SK-N-SH treated with all-trans-retinoic acid at 6 μM for 48 hours (cell line): ENCODE measurements around the gene CFDP1.

Experiments used
- ARNTL ChIP-seq: fragments of 450-650 bp; formaldehyde crosslinking; IDR thresholded peaks from 2 replicates; pipeline ENCODE4 v1.5.0; 2020; ENCODE audit warnings: low read depth, mild to moderate bottlenecking, moderate library complexity, borderline replicate concordance
- CSDC2 ChIP-seq: fragments of 250-450 bp; sonication (Bioruptor Pico); IDR thresholded peaks from 2 replicates; pipeline ENCODE4 v1.5.0; 2020; ENCODE audit warnings: mild to moderate bottlenecking, moderate library complexity
- ESRRG ChIP-seq: fragments of 250-450 bp; sonication (Bioruptor Pico); IDR thresholded peaks from 2 replicates; pipeline ENCODE4 v1.6.1; 2021; ENCODE audit warnings: mild to moderate bottlenecking
- ISL1 ChIP-seq: fragments of 250-450 bp; sonication (Bioruptor Pico); IDR thresholded peaks from 2 replicates; pipeline ENCODE4 v2.1.2; 2022; ENCODE audit warnings: mild to moderate bottlenecking, moderate library complexity
- PPARA ChIP-seq: fragments of 250-450 bp; sonication (Bioruptor Pico); IDR thresholded peaks from 2 replicates; pipeline ENCODE4 v1.5.0; 2020; ENCODE audit warnings: mild to moderate bottlenecking, borderline replicate concordance
- RARB ChIP-seq: fragments of 250-450 bp; sonication (Bioruptor Pico); IDR thresholded peaks from 2 replicates; pipeline ENCODE4 v1.8.0; 2021; ENCODE audit warnings: mild to moderate bottlenecking, moderate library complexity
- TCF4 ChIP-seq: fragments of 250-450 bp; sonication (Bioruptor Pico); IDR thresholded peaks from 2 replicates; pipeline ENCODE4 v1.8.0; 2021; ENCODE audit warnings: mild to moderate bottlenecking, moderate library complexity, borderline replicate concordance
- ZFP3 ChIP-seq: fragments of 250-450 bp; sonication (Bioruptor Pico); IDR thresholded peaks from 2 replicates; pipeline ENCODE4 v1.5.0; 2020; ENCODE audit warnings: mild to moderate bottlenecking, moderate library complexity
- ZFP30 ChIP-seq: fragments of 450-650 bp; formaldehyde crosslinking; IDR thresholded peaks from 2 replicates; pipeline ENCODE4 v1.5.0; 2022; ENCODE audit warnings: mild to moderate bottlenecking, moderate library complexity
- ZNF565 ChIP-seq: fragments of 450-650 bp; formaldehyde crosslinking; conservative IDR thresholded peaks from 2 replicates; pipeline ENCODE4 v1.5.0; 2020; ENCODE audit warnings: low read depth, mild to moderate bottlenecking, moderate library complexity
- ZNF70 ChIP-seq: fragments of 450-650 bp; formaldehyde crosslinking; IDR thresholded peaks from 2 replicates; pipeline ENCODE4 v1.5.0; 2020; ENCODE audit warnings: mild to moderate bottlenecking, moderate library complexity
- TF ChIP-seq, protein P1 (sequence below): fragments of 250-450 bp; sonication (Bioruptor Pico); IDR thresholded peaks from 2 replicates; pipeline ENCODE4 v1.8.0; 2020; ENCODE audit warnings: mild to moderate bottlenecking, moderate library complexity, borderline replicate concordance
- TF ChIP-seq, protein P2 (sequence below): fragments of 250-450 bp; sonication (Bioruptor Pico); IDR thresholded peaks from 2 replicates; pipeline ENCODE4 v1.5.1; 2021; ENCODE audit warnings: mild to moderate bottlenecking, moderate library complexity

DNA sequence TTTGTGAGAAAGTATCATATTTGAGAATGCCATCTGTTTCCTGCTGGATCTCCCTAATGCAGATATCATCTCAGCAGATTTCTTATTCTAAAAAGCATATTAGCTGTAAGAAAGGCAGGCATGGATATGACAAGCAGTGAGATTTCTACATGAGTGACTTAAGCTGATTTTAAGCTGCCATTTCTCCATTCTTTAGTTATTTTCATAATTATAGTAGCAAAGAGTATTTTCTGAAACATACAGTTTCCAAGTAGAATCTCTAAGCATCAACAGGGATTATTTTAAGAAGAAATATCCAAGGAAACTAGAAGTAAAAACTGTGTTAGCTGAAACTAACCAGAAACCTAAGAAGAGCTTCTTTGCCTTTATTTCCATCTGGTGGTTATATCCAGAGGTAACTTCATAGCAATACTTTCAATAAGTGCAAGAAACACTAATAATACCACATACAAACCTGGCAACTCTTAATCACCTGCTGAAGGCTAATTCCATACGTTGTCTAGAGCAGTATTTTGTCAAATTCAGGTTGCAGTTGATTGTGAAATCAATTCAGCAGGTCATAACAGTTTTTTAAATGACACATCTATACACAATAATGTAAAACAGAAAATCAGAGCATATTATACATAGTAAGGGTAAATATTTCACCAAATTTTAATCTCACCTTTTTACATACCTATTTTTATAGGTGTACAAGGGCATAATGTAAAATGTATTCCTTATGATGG is 42.2 kb downstream of the CFDP1 start:
- TF ChIP-seq PPARA (CRISPR knock-in tag) (no peak), ESRRG (CRISPR knock-in tag) (no peak), TCF4 (CRISPR knock-in tag) (no peak), RARB (CRISPR knock-in tag) (no peak), ISL1 (no peak), ZNF70 (no peak), CSDC2 (no peak), ZFP3 (CRISPR knock-in tag) (no peak), ARNTL (CRISPR knock-in tag) (no peak), ZFP30 (CRISPR knock-in tag) (no peak), ZNF565 (CRISPR knock-in tag) (no peak)
- TF ChIP-seq, protein P1, sequence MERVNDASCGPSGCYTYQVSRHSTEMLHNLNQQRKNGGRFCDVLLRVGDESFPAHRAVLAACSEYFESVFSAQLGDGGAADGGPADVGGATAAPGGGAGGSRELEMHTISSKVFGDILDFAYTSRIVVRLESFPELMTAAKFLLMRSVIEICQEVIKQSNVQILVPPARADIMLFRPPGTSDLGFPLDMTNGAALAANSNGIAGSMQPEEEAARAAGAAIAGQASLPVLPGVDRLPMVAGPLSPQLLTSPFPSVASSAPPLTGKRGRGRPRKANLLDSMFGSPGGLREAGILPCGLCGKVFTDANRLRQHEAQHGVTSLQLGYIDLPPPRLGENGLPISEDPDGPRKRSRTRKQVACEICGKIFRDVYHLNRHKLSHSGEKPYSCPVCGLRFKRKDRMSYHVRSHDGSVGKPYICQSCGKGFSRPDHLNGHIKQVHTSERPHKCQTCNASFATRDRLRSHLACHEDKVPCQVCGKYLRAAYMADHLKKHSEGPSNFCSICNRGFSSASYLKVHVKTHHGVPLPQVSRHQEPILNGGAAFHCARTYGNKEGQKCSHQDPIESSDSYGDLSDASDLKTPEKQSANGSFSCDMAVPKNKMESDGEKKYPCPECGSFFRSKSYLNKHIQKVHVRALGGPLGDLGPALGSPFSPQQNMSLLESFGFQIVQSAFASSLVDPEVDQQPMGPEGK (CRISPR knock-in tag), result no peak
- TF ChIP-seq, protein P2, sequence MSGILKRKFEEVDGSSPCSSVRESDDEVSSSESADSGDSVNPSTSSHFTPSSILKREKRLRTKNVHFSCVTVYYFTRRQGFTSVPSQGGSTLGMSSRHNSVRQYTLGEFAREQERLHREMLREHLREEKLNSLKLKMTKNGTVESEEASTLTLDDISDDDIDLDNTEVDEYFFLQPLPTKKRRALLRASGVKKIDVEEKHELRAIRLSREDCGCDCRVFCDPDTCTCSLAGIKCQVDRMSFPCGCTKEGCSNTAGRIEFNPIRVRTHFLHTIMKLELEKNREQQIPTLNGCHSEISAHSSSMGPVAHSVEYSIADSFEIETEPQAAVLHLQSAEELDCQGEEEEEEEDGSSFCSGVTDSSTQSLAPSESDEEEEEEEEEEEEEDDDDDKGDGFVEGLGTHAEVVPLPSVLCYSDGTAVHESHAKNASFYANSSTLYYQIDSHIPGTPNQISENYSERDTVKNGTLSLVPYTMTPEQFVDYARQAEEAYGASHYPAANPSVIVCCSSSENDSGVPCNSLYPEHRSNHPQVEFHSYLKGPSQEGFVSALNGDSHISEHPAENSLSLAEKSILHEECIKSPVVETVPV (CRISPR knock-in tag), result no peak
